Endodermal cell (in vitro differentiated cells): Measurements from ENCODE around the gene BCL7B. TPM values are rescaled to one million over a fixed set of nuclear protein-coding genes. Genes with fewer than 3 reads are reported as not detected.

Source experiments
- DNase-seq: peaks from one replicate; pipeline ENCODE4 v3.0.0-alpha.2; 2017
- H3K27ac ChIP-seq: 2 replicates; pipeline ENCODE4 v1.5.1; 2013; ENCODE audit warnings: mild to moderate bottlenecking, low read depth, low read length, moderate library complexity
- H3K27me3 ChIP-seq: 2 replicates; pipeline ENCODE4 v1.6.1; 2013; ENCODE audit warnings: mild to moderate bottlenecking, low read length, moderate library complexity; ENCODE audit not compliant: insufficient read depth, control insufficient read depth, poor library complexity, severe bottlenecking
- H3K36me3 ChIP-seq: 2 replicates; pipeline ENCODE4 v1.7.0; 2013; ENCODE audit warnings: mild to moderate bottlenecking, low read length, moderate library complexity; ENCODE audit not compliant: control insufficient read depth, insufficient read depth
- H3K4me1 ChIP-seq: one replicate; pipeline ENCODE4 v1.7.0; 2013; ENCODE audit warnings: low read length; ENCODE audit not compliant: control insufficient read depth, insufficient read depth
- H3K4me3 ChIP-seq: 2 replicates; pipeline ENCODE4 v1.5.1; 2013; ENCODE audit warnings: mild to moderate bottlenecking, low read length, moderate library complexity
- H3K9ac ChIP-seq: 2 replicates; pipeline ENCODE4 v1.6.1; 2013; ENCODE audit warnings: mild to moderate bottlenecking, low read length, moderate library complexity; ENCODE audit not compliant: poor library complexity, severe bottlenecking; ENCODE audit errors: extremely low read depth
- H3K9me3 ChIP-seq: 2 replicates; pipeline ENCODE4 v1.6.1; 2013; ENCODE audit warnings: mild to moderate bottlenecking, low read length, moderate library complexity; ENCODE audit not compliant: control insufficient read depth
- H3K27ac Mint-ChIP-seq: 2 replicates; pipeline ENCODE4 v1.8.0; 2020; ENCODE audit warnings: mixed read lengths
- H3K27me3 Mint-ChIP-seq: 2 replicates; pipeline ENCODE4 v1.8.0; 2021; ENCODE audit warnings: mild to moderate bottlenecking, mixed read lengths; ENCODE audit not compliant: insufficient read depth
- H3K36me3 Mint-ChIP-seq: 2 replicates; pipeline ENCODE4 v1.8.0; 2020; ENCODE audit warnings: low read depth, mixed read lengths
- H3K4me1 Mint-ChIP-seq: 2 replicates; pipeline ENCODE4 v1.8.0; 2020; ENCODE audit warnings: mixed read lengths
- H3K4me3 Mint-ChIP-seq: 2 replicates; pipeline ENCODE4 v1.8.0; 2020; ENCODE audit warnings: mild to moderate bottlenecking, moderate library complexity, mixed read lengths
- H3K9me3 Mint-ChIP-seq: 2 replicates; pipeline ENCODE4 v1.8.0; 2020; ENCODE audit warnings: mild to moderate bottlenecking, mixed read lengths
- WGBS, 2 experiments: methylation state at CpG; one replicate each; pipeline versions ENCODE4 v1.1.5 to v1.1.7; 2013; ENCODE audit warnings: missing lambda C conversion rate in 2 of 2, mixed read lengths in 1 of 2; ENCODE audit not compliant: insufficient coverage in 1 of 2, insufficient read length in 1 of 2; 5-methylcytosine and 5-hydroxymethylcytosine counted together
- total RNA-seq, 2 donors: library from RNA; stranded (reverse); fragmentation: NEBNext Ultra II Directional in 1 of 2; extraction: Animal tissue kit (Norgen Biotek cat#: 25700) in 1 of 2; gene quantifications; 2 replicates in 1 of 2; 3 replicates in 1 of 2; pipeline ENCODE4 v1.2.1, GENCODE V29; 2021
- TF ChIP-seq, protein P1 (sequence below): fragments of 200-600 bp; sonication (generic); conservative IDR thresholded peaks from 2 replicates; pipeline ENCODE4 v1.5.0; 2021; ENCODE audit warnings: antibody characterized with exemption, mild to moderate bottlenecking

Gene BCL7B
- total RNA-seq, 2 donors from 2014 or later, result 31.0 to 37.7 TPM

DNA sequence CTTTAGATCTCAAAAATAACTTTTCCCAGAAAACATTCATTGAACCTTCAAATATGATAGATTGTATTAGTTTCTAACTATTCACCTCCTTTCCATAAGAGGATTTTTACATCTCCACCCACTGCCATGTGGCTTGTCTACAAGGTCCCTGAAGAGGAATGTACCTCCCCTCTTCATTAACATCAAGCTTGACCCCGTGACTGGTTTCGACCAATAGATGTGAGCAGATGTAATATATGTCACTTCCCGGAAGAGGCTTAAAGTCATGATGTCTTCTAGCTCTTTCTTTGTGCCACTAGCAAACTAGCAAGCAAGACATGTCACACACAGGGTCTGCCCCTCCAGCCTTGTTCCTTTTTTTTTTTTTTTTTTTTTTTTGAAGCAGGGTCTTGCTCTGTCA lies 42.3 kb downstream of the BCL7B start:
- Mint-ChIP-seq H3K36me3 (peaks cover 71% of the 10 kb centered on the region), H3K4me1 (peaks cover 14% of the 10 kb centered on the region), H3K27ac (no peak overlapping the region), H3K4me3 (no peak overlapping the region), H3K27me3 (no peaks in the 10 kb centered on the region), H3K9me3 (no peaks in the 10 kb centered on the region)
- DNase-seq, result no peak
- Histone ChIP-seq H3K27ac (no peak overlapping the region), H3K27me3 (no peaks in the 10 kb centered on the region), H3K4me1 (no peaks in the 10 kb centered on the region), H3K4me3 (no peak overlapping the region), H3K9me3 (peaks cover 6% of the 10 kb centered on the region), H3K9ac (no peak overlapping the region), H3K36me3 (peaks cover 84% of the 10 kb centered on the region)
- TF ChIP-seq, protein P1, sequence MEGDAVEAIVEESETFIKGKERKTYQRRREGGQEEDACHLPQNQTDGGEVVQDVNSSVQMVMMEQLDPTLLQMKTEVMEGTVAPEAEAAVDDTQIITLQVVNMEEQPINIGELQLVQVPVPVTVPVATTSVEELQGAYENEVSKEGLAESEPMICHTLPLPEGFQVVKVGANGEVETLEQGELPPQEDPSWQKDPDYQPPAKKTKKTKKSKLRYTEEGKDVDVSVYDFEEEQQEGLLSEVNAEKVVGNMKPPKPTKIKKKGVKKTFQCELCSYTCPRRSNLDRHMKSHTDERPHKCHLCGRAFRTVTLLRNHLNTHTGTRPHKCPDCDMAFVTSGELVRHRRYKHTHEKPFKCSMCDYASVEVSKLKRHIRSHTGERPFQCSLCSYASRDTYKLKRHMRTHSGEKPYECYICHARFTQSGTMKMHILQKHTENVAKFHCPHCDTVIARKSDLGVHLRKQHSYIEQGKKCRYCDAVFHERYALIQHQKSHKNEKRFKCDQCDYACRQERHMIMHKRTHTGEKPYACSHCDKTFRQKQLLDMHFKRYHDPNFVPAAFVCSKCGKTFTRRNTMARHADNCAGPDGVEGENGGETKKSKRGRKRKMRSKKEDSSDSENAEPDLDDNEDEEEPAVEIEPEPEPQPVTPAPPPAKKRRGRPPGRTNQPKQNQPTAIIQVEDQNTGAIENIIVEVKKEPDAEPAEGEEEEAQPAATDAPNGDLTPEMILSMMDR, result no peak
- 98% methylated on average over 3 of the region's 3 CpGs; no CpG with 5 or more reads in 1 of the 2 experiments for WGBS, 2 experiments

DNA sequence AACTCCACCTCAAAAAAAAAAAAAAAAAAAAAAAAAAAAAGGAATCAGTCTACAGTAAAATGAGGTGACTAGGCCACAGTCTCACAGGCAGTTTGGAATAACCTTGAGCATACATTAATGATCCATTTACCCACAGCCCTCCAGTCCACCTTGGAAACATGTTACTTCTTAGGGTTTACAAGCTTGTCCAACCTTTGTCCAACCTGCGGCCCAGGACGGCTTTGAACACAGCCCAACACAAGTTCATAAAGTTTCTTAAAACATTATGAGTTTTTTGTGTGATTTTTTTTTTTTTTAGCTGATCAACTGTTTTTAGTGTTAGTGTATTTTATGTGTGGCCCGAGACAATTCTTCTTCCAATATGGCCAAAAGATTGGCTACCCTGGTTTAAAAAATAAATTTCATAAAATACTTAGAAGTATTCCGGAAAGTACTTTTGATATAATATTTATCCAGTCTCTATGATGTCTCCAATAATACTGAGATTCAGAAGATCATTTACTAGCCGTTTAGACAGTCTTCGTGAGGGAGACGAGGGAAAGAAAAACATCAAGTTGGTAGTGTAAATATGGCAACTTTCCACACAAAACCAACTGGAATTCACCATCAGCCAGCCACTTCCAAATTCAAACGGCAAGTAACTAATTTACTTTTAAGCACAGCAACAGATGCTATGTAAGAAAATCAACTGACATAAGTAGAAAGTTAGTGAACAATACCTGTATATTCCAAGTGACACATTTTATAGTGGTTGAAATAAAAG lies 45.3 kb downstream of the BCL7B start:
- Histone ChIP-seq H3K9ac (no peak overlapping the region), H3K36me3 (peaks cover 86% of the 10 kb centered on the region), H3K4me3 (no peak overlapping the region), H3K27ac (no peak overlapping the region), H3K27me3 (no peaks in the 10 kb centered on the region), H3K9me3 (peaks cover 3% of the 10 kb centered on the region), H3K4me1 (no peaks in the 10 kb centered on the region)
- Mint-ChIP-seq H3K36me3 (peaks cover 70% of the 10 kb centered on the region), H3K4me3 (no peak overlapping the region), H3K27me3 (no peaks in the 10 kb centered on the region), H3K27ac (peak overlapping the region; percentile 6), H3K4me1 (no peaks in the 10 kb centered on the region), H3K9me3 (no peaks in the 10 kb centered on the region)
- no peak for DNase-seq
- 93% methylated on average over 7 of the region's 8 CpGs; no CpG with 5 or more reads in 1 of the 2 experiments for WGBS, 2 experiments
- TF ChIP-seq, protein P1, result no peak

DNA sequence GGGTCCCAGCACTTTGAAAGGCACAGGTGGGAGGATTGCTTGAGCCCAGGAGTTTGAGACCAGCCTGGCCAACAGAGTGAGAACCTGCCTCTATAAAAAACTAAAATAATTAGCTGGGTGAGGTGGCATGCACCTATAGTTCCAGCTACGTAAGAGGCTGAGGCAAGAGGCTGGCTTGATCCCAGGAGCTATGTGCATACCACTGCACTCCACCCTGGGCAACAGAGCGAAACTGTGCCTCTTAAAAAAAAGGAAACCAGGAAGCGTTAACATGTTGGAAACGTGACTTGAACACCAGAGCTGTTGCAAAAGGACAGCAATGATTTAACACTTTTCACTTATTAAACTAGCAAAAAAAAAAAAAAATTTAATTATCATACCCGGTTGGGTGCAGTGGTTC lies 48.0 kb downstream of the BCL7B start:
- no peak overlapping the region for H3K9ac ChIP-seq
- TF ChIP-seq, protein P1, result no peak
- peaks cover 84% of the 10 kb centered on the region for H3K36me3 ChIP-seq
- no peaks in the 10 kb centered on the region for H3K4me1 Mint-ChIP-seq
- H3K4me3 Mint-ChIP-seq, result no peak overlapping the region
- peak overlapping the region; percentile 30 for H3K27ac Mint-ChIP-seq
- peaks cover 69% of the 10 kb centered on the region for H3K36me3 Mint-ChIP-seq
- H3K27me3 ChIP-seq, result no peaks in the 10 kb centered on the region
- no peaks in the 10 kb centered on the region for H3K9me3 ChIP-seq
- WGBS, 2 experiments, result 94 to 95% methylated on average over 5 of the region's 5 CpGs
- no peaks in the 10 kb centered on the region for H3K4me1 ChIP-seq
- H3K4me3 ChIP-seq, result no peak overlapping the region
- H3K9me3 Mint-ChIP-seq, result no peaks in the 10 kb centered on the region
- H3K27me3 Mint-ChIP-seq, result no peaks in the 10 kb centered on the region
- DNase-seq, result no peak
- no peak overlapping the region for H3K27ac ChIP-seq
